Glomerular visceral epithelial cell (primary cell): Measurements from ENCODE around the gene MC4R.

Experiments used
- DNase-seq: peaks from one replicate; pipeline ENCODE4 v3.0.0-alpha.2; 2016; ENCODE audit errors: extremely low spot score

MC4R gene

DNA sequence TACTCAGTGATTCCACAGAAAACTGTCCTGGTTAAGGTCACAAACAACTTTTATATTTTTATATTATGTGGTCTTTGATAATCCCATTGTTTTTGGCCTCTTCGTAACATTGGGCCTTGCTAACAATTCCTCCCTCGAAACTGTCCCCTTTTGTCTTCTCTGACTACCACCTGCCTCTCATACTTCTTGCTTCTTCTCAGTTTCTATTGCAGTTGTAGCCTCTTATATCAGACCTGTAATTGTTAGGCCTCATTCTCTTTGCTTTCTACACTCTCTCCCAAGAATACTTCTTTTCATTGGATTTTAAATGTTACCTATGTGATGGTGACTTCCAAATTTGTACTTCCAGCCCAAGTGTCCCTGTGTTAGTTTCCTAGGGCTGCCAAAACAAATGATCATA lies 44.7 kb downstream of the MC4R start:
- DNase-seq, result no peak

DNA sequence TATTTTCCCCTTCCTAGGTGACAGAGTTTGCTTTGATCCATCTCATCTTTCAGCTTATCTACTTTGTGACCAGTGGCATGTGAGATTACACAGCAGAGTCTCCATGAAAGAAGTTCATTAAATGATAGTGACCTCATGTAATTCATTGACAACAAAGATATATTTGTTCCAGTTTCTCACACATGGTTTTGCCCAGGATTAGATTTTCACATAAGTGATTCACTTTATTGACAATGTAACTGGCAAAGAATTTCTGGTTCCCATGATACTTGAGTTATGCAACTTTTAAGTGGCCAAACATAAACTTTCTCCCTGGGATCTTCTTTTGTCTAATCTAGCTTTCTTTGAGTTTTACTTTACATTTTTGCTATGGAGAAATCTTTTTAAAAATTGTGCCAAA lies 50.0 kb downstream of the MC4R start:
- no peak for DNase-seq
